ENCODE data around the gene NR2E3.

The NR2E3 gene

DNA sequence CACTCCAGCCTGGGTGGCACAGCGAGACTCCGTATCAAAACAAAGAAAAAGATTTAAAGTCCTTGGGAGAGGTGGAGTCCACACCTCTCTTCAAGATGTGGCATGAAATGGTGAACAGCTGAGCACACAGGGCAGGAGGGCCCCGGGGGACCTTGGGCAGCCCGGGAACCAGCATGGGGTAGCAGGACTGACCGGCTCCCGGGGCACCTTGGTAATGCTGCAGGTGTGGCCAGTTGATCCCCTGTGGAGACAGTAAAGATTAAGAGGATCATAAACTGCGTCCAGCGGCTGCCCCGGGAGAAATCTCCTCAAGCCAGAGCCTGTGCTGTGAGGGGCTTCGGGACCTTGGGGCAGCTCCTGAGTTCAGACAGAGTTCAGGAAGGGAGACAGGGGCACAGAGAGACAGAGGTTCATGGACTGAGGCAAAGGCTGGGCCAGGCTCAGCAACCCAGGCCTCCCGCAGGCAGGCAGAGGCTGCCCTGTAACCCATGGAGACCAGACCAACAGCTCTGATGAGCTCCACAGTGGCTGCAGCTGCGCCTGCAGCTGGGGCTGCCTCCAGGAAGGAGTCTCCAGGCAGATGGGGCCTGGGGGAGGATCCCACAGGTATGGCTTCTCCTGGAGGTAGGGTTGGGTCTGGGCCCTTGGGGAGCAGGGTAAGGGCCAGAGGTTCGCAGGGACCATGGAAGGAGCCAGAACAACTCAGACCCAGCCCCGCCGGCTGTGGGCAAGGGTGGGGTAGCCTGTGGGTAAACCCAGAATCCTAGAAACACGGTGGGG is at the start of gene NR2E3:
Gene NR2E3 (plus strand): TSS at position 299 of the 780 bp plus-strand sequence. CDS start 190 bp downstream, at position 489.
- no peak for DNase-seq

DNA sequence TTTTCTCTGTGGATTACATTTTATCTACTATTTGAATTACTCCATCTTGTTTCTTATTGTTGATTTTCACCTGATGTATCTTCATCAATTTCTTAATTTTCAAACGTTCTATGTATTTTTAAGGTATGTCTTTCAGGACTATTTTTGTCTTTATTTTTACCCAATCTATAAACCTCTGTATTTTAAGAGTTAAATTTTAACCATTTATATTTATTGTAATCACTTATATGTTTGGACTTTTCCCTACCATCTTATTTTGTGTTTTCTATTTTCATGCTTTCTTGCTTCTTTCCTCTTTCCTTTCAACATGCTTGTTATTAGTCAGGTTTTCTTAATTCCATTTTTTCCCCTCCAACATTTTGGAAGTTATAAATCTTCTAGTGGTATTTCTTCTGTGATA is 49.5 kb upstream of the NR2E3 start:
- DNase-seq, result no peak

DNA sequence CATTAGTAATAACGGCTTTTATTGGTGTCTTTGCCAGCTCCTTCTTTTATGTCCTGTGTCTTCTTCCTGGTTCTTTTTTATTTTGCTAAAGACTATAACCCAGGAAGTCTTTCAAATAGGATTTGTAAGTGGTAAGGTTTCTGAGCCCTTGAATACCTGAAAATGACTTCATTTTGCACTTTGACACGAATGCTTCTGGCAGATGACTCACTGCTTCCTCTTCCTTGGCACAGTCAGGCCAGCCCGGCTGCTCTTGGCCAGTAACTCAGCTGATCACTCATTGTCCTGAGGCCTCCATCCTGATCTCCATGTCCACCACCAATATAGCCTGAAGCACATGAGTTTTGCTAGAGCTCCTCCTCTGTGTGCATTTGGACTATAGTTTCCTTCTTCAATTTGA is 48.7 kb upstream of the NR2E3 start:
- DNase-seq, result no peak

DNA sequence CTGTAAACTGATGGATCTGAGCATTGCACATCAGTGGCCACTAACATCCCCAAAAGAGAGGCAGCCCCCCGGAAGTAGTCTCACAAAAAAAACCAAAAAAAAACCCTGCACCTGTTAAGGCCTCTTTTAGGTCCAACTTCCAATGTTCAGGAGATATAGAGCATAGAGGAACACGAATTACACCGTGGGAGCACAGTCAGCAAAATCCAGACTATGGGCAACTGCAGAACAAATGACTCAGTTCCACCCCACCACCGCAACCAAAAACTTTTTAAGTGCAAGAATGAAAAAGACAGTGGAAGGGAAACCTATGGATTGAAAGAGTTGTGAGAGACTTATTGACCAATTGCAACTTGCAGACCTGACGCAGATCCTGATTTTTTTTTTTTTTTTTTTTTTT is 42.2 kb upstream of the NR2E3 start:
- no peak for DNase-seq

DNA sequence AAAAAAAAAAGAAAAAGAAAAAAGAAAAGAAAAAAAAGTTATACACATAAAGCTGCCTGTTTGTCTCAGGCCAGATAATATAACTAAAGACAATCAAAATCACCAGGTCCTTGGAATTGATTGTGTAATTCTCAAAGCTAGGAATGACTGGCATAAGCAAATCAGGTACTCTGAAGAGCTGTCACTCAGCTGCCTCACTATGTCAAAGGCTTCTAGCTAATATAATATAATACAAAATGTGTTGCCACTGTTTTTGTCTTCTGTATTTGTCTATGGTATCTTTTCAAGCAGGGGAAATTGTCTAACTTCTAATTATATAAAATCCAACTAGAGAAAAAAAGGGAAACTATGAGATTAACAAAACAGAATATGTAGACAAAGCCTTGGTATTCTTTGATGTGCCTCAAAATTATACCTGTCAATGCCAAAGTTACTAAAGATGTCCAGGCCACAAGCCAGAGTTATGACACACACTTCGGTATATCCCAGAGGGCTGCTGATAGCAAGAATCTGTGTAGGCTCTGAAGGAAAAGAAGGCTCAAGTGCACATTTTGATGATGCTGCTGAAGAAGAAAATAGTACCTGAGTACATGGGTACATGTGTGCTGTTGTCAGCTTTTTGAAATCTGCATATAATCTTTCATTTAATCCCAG is 37.0 kb upstream of the NR2E3 start:
- DNase-seq, result no peak

DNA sequence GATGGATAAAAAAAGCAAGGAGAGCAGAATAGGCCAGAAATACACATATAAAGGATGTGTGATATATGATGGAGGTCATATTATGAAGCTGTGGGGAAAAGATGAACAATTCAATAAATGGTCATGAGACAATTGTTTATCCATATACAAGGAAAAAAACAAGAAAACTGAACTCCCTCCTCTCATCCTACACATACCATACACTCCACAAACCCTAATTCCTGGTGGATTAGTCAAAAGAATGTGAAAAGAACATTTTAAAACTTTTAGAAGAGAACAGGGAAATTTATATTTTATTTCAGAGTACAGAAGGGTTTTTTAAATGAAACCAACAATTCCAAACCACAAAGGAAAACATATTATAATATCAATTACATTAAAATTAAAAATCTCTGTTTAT is 34.5 kb upstream of the NR2E3 start:
- no peak for DNase-seq

DNA sequence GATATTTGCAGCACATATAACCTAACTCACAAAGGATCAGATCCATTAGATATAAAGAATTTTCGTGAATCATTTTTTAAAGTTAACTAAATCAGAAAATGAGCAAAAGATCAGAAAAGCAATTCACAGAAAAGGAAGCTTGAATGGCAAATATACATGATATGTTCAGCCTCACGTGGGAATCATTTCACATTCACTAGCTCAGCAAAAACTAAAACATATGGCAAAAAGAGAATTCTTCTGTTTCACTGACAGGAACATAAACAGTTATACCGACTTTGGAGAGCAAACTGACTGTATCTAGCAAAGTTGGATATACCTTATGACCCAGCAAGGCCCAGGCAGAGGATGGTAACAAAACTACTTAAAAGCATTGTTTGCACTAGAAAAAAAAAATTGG is 34.0 kb upstream of the NR2E3 start:
- DNase-seq, result no peak

DNA sequence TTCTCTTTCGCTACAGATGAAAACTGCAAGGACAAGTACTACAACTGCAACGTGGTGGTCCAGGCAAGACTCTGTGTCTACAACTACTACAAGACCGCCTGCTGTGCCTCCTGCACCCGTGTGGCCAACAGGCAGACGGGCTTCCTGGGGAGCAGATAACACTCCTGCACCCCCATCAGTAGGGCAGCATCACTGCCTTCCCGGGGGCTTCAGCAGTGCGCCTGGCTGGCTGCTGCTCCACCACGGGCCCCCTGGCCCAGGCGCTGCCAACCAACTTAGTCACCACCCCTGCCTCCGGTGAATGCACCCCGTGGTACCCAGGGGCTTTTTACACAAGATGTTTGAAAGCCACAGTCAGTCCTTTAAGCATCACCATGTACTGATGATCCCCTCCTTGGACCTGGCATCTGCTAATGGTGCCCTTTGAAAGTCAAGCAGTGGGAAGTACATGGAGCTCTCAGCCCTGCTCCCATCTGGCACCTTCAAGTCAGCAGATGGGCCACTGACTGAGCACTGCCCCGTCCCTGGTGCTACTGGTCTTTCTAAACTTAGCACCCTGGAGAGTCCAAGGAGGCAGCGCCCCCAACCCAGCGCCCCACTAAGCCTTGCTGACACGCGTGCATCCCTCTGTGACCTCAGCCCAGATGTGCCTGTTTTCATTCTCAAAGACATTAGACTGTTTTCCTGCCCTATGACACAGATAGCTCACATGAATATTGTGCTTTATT is 33.0 kb upstream of the NR2E3 start:
- no peak for DNase-seq

DNA sequence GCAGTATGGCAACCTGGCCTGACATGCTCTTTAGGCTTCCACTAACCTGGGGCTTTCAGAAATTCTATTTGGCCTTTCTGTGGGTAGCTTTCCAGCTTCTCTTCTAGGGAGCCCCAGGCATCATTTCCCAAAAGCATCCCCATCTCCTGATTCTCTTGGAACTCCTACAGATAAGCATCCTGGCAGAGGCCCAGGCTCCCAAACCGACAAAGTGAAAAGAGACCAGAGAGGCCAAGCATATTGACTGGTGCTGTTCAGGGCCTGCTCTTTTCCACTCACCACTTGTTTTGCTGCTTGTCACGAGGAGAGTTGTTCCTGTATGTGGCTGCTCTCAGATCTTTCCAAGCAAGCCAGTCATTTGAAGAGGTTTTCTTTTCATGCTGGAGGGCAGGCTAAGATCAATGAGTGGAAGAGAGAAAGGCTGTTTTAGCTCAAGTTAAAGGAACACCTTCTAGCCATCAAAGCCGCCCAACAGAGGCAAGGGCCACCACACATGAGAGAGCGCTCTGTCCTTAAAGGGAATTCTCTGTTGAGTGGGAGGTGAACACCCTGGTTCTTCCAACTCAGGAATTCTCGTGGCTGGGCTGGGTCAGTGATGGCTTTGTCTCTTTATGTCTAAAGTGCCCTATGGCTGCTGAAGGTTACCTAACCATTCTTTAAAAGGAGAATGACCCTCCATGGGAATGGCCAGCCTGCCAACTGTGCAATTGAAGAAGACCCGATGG is 31.1 kb upstream of the NR2E3 start:
- DNase-seq, result no peak

DNA sequence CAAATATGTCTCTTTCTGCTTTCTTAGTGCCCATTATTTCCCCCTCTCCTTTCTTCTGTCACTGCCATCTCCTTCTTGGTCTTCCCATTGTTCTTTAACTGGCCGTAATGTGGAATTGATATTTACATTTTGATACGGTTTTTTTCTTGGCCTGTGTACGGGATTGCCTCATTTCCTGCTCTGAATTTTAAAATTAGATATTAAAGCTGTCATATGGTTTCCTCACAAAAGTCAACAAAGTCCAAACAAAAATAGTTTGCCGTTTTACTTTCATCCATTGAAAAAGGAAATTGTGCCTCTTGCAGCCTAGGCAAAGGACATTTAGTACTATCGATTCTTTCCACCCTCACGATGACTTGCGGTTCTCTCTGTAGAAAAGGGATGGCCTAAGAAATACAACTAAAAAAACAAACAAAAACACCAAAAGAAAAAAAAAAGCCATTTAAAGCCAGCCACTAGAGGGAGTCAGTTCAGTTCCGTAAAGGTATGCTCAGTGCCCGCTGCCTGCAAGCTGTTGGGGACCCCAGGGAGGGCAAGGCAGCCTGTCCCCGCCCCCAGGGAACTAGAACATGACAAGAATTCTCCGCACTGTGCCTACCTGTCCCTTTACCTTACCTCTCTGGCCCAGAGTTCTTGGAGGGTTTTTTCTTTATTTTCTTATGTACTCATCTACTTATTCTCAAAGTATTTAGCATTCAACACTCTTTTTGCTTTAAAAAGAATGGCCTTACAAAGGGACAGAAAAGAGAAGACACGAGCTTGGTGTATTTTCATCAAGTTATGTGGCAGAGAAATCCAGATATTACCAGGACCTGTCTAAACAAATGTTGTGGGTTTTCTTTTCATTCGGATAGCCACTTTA is 30.0 kb upstream of the NR2E3 start:
- DNase-seq, result no peak

DNA sequence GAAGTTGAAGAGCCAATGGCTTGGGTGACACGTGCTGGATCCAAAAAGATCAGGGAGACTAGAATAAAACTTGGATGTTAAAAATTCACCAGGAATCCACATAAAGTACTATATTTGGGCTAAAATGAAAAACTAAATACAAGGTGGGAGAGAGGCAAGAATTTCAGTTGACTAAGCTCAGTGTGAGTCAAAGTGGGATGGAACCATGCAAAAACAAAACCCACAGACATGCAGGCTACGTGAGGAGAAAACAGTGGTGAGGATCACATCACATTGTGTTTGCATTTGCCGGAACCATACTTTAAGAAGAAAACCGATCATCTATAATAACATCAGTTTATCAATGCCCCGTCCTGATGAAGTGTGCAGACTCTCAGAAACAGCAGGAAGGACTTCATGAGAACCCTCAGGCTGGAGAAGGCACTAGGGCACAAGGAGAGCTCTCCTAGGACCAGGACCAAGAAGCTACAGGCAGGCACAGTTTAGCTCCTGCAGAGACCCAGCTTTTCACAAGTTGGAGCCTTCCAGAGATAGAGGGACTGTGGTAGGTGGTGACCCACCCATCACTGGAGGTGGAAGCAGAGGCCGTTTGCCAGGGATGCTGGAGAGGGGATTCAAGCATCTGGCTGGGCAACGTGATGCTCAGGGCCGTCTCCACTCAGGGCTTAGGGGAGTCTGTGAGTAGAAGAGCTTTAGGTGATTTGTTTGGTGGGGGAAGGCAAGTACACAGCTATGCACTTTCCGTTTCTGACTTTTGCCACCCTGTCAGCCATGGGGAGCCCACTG is 29.0 kb upstream of the NR2E3 start:
- no peak for DNase-seq

DNA sequence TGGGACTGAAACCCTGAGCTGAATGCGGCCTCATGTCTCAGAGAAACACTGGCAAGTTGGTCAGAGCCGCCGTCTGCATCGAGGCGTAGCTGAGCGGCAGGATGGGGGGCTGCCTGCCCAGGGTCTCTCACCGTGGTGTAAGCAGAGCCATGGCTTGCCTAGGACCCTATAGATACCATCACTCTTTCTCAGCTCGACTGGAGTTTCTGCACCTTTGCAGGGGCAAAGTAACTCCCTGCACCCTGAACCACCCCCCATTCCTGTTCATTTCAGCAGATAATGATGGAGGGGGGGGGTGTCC is 28.4 kb upstream of the NR2E3 start:
- no peak for DNase-seq

DNA sequence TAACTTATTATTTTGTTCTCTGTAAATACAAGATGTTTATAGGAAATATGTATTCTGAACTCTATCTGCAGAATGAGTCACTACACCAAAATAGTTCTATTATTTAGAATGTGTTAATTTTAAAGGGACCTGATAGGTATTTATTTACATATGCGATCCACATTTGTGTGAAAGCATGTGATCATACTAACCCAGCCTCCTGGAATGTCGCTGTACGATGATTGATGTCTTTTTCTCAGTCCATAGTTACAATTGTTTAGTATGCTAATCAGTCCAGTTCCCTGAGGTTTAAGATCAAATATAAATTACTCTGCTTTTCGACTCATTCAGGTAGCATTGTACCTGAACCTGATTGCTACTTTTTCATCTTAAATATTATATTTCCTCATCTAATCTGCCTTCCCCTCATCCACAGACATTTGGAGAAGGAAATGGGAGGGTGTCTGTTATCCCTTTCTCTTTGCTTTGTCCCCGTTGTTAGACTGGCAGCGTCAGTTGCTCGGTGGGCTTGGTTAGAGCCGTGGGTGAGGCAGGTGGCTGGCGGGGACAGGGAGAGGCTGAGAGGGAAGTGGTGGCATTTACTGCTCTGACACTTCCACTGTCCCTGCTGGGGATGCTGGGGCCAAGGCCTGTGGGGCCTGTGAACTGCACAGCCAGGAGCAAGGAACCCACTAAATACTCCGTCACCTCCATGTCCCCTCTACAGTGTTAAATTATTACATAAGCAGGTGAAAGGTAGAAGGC is 27.8 kb upstream of the NR2E3 start:
- DNase-seq, result no peak

DNA sequence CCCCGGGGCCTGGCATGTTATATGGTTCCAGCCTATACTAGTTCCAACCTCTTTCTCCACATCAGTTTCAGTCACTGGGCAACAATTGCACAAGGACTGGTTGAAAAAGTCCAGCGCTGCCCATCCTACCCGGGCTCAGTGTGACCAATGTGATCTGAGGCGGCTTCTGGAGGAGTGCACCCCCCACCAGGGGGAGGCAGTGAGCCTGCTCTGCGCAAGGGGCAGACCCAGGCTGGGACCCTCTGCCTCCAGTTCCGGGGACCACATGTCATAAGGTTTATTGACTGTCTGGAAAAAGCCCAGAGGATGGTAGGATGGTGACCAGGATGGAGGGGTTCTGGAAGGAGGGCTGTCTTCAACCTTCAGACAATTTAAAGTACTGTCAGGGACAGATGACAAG is 25.6 kb upstream of the NR2E3 start:
- DNase-seq, result no peak

DNA sequence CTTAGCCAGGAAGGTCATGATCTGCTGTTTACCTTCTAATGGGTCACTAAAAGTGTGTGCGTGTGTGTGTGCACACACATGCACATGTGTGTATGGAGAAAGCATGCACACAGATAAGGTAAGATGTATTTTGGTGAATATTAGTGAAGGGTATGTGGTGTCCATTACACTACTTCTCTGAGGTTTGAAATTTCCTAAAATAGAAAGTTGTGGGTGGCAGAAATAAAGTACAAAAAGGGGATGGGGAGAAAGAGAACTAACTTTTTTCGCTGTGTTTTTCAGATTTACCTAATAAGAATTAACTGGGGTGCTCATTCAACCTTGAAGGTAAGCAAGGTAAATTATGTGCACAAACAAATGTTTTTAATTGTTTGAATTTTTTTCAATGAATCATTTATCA is 24.4 kb upstream of the NR2E3 start:
- DNase-seq, result no peak

DNA sequence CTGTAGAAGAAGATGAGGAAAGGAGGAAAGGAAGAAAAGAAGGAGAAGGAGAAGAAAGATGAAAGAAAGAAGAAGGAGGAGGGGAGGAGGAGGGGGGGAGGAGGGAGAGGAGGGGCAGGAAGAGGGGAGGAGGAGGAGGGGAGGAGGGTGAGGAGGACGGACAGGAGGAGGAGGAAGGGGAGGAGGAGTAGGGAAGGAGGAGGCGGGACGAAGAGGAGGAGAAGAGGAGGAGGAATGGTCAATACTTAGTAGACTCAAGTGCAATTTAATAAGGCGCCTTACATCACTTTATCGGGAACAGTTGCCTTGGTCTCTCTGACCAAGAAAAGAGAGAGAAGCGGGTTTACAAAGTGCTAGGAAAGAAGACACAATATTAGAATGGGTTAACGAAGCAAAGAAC is 23.7 kb upstream of the NR2E3 start:
- DNase-seq, result no peak

DNA sequence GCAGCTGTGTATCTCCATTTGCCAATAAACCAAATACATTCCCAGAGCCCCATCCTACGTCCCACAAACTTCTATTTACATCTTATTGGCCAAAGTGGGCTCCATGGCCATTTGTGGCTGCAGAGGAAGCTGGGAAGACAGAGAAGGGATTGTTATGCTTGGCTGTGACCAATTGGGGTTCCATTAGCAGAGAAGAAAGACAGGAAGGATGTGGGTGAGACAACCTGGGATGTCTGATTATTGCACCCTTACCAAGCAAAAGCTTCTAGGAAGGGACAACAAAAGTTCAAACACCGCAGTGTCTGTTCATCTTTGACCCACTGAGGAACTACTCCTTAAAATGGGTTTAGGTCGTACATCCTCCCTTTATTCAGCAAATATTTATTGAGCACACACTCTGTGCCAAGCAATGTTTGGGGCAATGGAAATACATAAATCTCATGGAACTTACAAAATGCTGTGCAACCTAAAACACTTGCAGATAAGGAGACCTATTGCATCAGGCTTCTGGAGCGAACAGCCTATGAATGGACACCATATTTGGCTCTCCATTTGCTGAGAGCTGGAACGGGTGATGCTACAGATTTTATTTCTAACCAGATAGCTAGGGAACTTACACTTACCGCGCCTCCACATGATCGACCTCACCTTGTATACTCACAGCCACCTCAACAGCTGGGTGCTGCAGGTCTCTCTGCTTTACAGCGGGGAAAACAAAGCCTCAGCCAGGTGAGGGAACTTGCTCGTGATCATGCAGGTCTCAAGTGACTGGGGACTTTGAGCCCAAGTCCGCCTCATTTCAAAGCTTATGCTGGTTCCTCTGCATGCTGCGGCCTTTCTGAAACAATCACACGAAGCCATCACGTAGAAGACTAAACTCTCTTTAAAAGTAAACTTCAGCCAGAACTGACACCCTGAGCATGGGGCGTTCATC is 21.4 kb upstream of the NR2E3 start:
- no peak for DNase-seq

DNA sequence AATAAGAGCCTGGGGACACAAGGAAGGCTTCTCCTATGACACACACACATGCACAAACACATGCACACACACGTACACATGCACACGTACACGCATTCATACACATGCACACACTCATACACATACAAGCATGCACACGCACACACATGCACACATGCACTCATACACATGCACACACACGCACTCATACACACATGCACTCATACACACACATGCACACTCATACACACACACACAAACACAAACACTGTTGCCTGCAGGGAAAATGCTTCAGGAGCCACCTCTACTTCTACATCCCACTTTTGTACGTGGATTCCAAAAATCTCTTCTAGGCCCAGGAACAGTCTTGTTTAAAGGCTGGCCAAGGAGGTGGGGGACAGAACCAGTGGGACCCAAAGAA is 20.7 kb upstream of the NR2E3 start:
- DNase-seq, result no peak

DNA sequence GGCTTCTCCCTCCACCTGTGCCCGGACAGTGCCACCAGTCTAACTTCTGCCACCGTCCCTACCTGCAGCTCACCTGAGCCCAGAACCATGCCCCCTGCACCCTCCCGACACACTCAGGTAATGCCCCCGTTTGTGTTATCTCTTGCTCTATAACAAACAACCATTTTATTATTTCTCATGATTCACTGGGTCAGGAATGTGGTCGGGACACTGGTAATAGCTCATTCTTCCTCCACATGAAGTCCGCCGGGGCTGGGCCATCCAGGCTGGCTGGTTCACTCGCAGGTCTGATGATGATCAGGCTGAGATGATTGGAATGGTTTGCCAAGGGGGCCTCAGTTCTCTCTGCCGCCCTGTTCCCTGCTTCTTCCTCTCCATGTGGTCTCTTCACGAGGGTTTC is 20.3 kb upstream of the NR2E3 start:
- DNase-seq, result no peak

DNA sequence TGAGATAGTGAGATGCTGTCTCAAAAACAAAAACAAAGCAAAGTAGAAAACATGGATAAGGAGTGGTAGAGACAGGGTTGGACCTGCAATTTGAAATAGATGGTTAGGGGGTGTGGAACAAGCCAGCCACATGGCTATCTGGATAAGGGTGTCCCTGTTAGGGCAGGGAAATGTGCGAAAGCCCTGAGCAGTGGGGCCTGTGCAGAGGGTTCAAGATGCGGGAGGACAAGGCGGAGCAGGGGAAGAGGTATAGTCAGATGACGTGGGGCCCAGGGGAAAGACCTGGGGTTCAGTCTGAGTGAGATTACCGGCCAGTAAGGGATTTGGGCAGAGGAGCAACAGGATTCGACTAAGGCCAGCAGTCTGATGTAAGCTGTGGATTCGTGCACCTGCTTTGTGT is 18.4 kb upstream of the NR2E3 start:
- DNase-seq, result no peak

Data from NK-92 treated with Interleukin-12 subunit alpha and Interleukin-12 subunit beta, amount 100 ng/mL, for 24 hours (cell line).